NB4 (cell line): ENCODE results near the gene SCN8A.

Experiments used
- CTCF ChIP-seq: IDR thresholded peaks from one replicate; pipeline ENCODE4 v1.5.1; 2012; ENCODE audit warnings: low read depth, low read length
- MYC ChIP-seq: IDR thresholded peaks from 2 replicates; pipeline ENCODE4 v1.6.1; 2011; ENCODE audit warnings: low read depth, low read length

- TF ChIP-seq CTCF: no peak
- no peak for TF ChIP-seq MYC
Measured at GRCh38 chr12:51850965-51851299, 259.9 kb downstream of the SCN8A start.
